DOHH2 (cell line): ENCODE measurements around the gene SLX4.

Experiments used
- H3F3A ChIP-seq: fragments of 200-600 bp; sonication (generic), shearing (Covaris generic); 2 replicates; pipeline ENCODE4 v1.6.0; 2016; ENCODE audit warnings: antibody characterized with exemption, mild to moderate bottlenecking; ENCODE audit not compliant: control insufficient read depth, insufficient read depth
- H3K27ac ChIP-seq: fragments of 200-600 bp; sonication (generic); 2 replicates; pipeline ENCODE4 v1.5.1; 2014; ENCODE audit warnings: low read depth, mild to moderate bottlenecking, low read length, moderate library complexity
- H3K27me3 ChIP-seq: fragments of 200-600 bp; sonication (generic); 2 replicates; pipeline ENCODE4 v1.6.1; 2014; ENCODE audit warnings: mild to moderate bottlenecking, low read length, mixed read lengths; ENCODE audit not compliant: control insufficient read depth
- H3K36me3 ChIP-seq: fragments of 200-600 bp; sonication (generic); 2 replicates; pipeline ENCODE4 v1.6.1; 2014; ENCODE audit warnings: mild to moderate bottlenecking, low read length, moderate library complexity, mixed read lengths; ENCODE audit not compliant: control insufficient read depth
- H3K4me1 ChIP-seq: fragments of 200-600 bp; sonication (generic); 2 replicates; pipeline ENCODE4 v1.6.1; 2014; ENCODE audit warnings: mild to moderate bottlenecking, low read length, mixed read lengths; ENCODE audit not compliant: control insufficient read depth
- H3K4me2 ChIP-seq: fragments of 200-600 bp; sonication (generic); 2 replicates; pipeline ENCODE4 v1.6.0; 2014; ENCODE audit warnings: mild to moderate bottlenecking, low read length, moderate library complexity
- H3K4me3 ChIP-seq: fragments of 200-600 bp; sonication (generic); 2 replicates; pipeline ENCODE4 v1.5.1; 2014; ENCODE audit warnings: mild to moderate bottlenecking, low read length, mixed read lengths
- H3K79me2 ChIP-seq: fragments of 200-600 bp; sonication (generic); 2 replicates; pipeline ENCODE4 v1.6.1; 2014; ENCODE audit warnings: mild to moderate bottlenecking, low read length, mixed read lengths; ENCODE audit not compliant: control insufficient read depth
- H3K9me2 ChIP-seq: fragments of 200-600 bp; sonication (generic); replicated peaks from 2 replicates; pipeline ENCODE4 v1.6.1; 2014; ENCODE audit warnings: mild to moderate bottlenecking, low read length, mixed read lengths; ENCODE audit not compliant: control insufficient read depth
- H3K9me3 ChIP-seq: fragments of 200-600 bp; sonication (generic); 2 replicates; pipeline ENCODE4 v1.6.1; 2014; ENCODE audit warnings: antibody characterized with exemption, low read length, mixed read lengths; ENCODE audit not compliant: control insufficient read depth, insufficient read depth
- H4K20me1 ChIP-seq: fragments of 200-600 bp; sonication (generic); 2 replicates; pipeline ENCODE4 v1.6.0; 2014; ENCODE audit warnings: low read depth, mild to moderate bottlenecking, antibody characterized with exemption, low read length, moderate library complexity; ENCODE audit not compliant: control insufficient read depth, insufficient read depth
- CTCF ChIP-seq: fragments of 200-600 bp; sonication (generic); IDR thresholded peaks from one replicate; pipeline ENCODE4 v1.5.1; 2014; ENCODE audit warnings: antibody characterized with exemption, mild to moderate bottlenecking, low read depth, low read length; ENCODE audit not compliant: poor library complexity, severe bottlenecking
- EZH2phosphoT487 ChIP-seq: fragments of 200-600 bp; sonication (generic); IDR thresholded peaks from 2 replicates; pipeline ENCODE4 v1.6.1; 2017; ENCODE audit warnings: borderline replicate concordance, mild to moderate bottlenecking, antibody characterized with exemption, low read length, moderate library complexity, mixed read lengths

SLX4 gene

GRCh38 chr16:3579776-3580175, 31.6 kb downstream of the SLX4 start:
- Histone ChIP-seq H3K4me2 (peak overlapping the region; percentile 88), H4K20me1 (no peaks in the 10 kb centered on the region)

GRCh38 chr16:3578610-3579551, 32.5 kb downstream of the SLX4 start:
- peak overlapping the region; percentile 88 for H3K4me2 ChIP-seq
- H3K9me3 ChIP-seq, result no peaks in the 10 kb centered on the region
- TF ChIP-seq CTCF (no peak), EZH2phosphoT487 (no peak)
- H3K79me2 ChIP-seq, result peaks cover 37% of the 10 kb centered on the region
- H3K27ac ChIP-seq, result peak overlapping the region; percentile 91
- H3F3A ChIP-seq, result peaks cover 15% of the 10 kb centered on the region
- peaks cover 58% of the 10 kb centered on the region for H3K4me1 ChIP-seq
- H3K27me3 ChIP-seq, result no peaks in the 10 kb centered on the region
- H3K9me2 ChIP-seq, result no peaks in the 10 kb centered on the region
- no peaks in the 10 kb centered on the region for H4K20me1 ChIP-seq
- H3K4me3 ChIP-seq, result peak overlapping the region; percentile 98
- H3K36me3 ChIP-seq, result peaks cover 66% of the 10 kb centered on the region

More at GRCh38 chr16:3579776-3580175, 31.6 kb downstream of the SLX4 start:
- Histone ChIP-seq H3K27ac (peak overlapping the region; percentile 91), H3K9me2 (no peaks in the 10 kb centered on the region), H3K36me3 (peaks cover 65% of the 10 kb centered on the region), H3K4me1 (peaks cover 60% of the 10 kb centered on the region), H3K79me2 (peaks cover 33% of the 10 kb centered on the region), H3K9me3 (no peaks in the 10 kb centered on the region), H3K27me3 (no peaks in the 10 kb centered on the region), H3K4me3 (peak overlapping the region; percentile 49), H3F3A (peaks cover 15% of the 10 kb centered on the region)
- no peak for TF ChIP-seq CTCF
- no peak for TF ChIP-seq EZH2phosphoT487

- TF ChIP-seq CTCF (no peak), EZH2phosphoT487 (no peak)
- Histone ChIP-seq H3K36me3 (peaks cover 63% of the 10 kb centered on the region), H3K27me3 (no peaks in the 10 kb centered on the region), H3K9me3 (peaks cover 2% of the 10 kb centered on the region; the same call in 1 of the 2 replicates), H3K9me2 (no peaks in the 10 kb centered on the region), H3K4me3 (peak overlapping the region; percentile 98), H3K4me1 (peaks cover 58% of the 10 kb centered on the region), H3K27ac (peak overlapping the region; percentile 91), H3K79me2 (peaks cover 45% of the 10 kb centered on the region), H4K20me1 (no peaks in the 10 kb centered on the region), H3K4me2 (peak overlapping the region; percentile 88), H3F3A (peaks cover 15% of the 10 kb centered on the region)
These were observed 33.3 kb downstream of the SLX4 start for GRCh38 chr16:3578121-3578520.
